ENCODE measurements around the gene PRRT3. TPM values are rescaled to one million over a fixed set of nuclear protein-coding genes. Genes with fewer than 3 reads are reported as not detected.
A peak's percentile ranks its signal among the peaks of the same experiment; 100 is the strongest.

Gene PRRT3
- total and polyA plus RNA-seq, 2 of the 8 experiments (the other 6 are each of a cell fraction or from before 2014, with no cell fraction given): 9.0 to 9.2 TPM

DNA sequence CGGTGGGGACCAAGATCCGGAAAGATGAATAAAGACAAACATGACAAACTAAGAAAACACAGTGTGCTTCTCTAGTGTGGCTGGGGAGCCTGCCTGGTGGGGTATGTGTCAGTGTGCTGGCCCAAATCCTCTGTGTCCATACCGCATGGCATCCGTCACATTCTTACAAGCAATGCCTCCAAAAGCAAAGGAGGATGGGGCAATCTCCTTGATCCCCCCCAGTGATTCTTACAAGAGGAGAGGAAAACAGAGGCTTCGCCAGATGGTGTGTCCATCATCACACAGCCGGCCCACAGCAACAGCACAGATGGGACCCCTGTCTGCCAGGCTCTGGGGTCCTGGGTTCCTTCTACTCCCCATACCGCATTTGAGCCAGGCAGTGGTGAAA, 35.9 kb downstream of the PRRT3 start:
- no peak overlapping the region for H3K27ac ChIP-seq (ENCODE audit: low read depth, low read length)
- H2BK20ac ChIP-seq (ENCODE audit: low read length): no peak overlapping the region
- 65% methylated on average over 5 of the region's 7 CpGs; no CpG with 5 or more reads in 1 of the 2 experiments for WGBS, 2 experiments (ENCODE audit: extremely low coverage in 1 of 2, insufficient coverage in 1 of 2, insufficient read length in 1 of 2, insufficient replicate concordance in 2 of 2, low coverage in 1 of 2, low lambda C conversion rate in 2 of 2, missing lambda C conversion rate in 1 of 2)
- H4K20me1 ChIP-seq (replicated peaks in 1 of 2; ENCODE audit: control insufficient read depth in 1 of 2, insufficient read depth in 2 of 2, low read length in 2 of 2): no peaks in the 10 kb centered on the region
- no peaks in the 10 kb centered on the region for H3K36me3 ChIP-seq (ENCODE audit: control insufficient read depth in 2 of 4, insufficient read depth in 4 of 4, low read length in 3 of 4)
- H3K18ac ChIP-seq (ENCODE audit: extremely low read depth, low read length): peak overlapping the region; percentile 88
- H3K14ac ChIP-seq (ENCODE audit: insufficient read length): no peak overlapping the region
- H4K8ac ChIP-seq (ENCODE audit: extremely low read depth, insufficient read depth, low read length): no peak overlapping the region; the same call in 1 of the 2 replicates
- H3K9ac ChIP-seq (replicated peaks in 1 of 4; ENCODE audit: extremely low read depth in 1 of 4, low read depth in 3 of 4, low read length in 3 of 4): no peak overlapping the region
- H2BK12ac ChIP-seq (ENCODE audit: low read depth, low read length): no peak overlapping the region; the same call in 1 of the 2 replicates
- DNase-seq (ENCODE audit: low read depth in 1 of 2, low spot score in 2 of 2) (no peak), FAIRE-seq (no peak)
- no peaks in the 10 kb centered on the region for H3K79me2 ChIP-seq (ENCODE audit: control insufficient read depth in 1 of 2, insufficient read depth in 2 of 2, low read length in 2 of 2)
- no peak overlapping the region for H2BK120ac ChIP-seq (replicated peaks; ENCODE audit: low read depth, low read length)
- peaks cover 10% of the 10 kb centered on the region; the same call in 1 of the 2 replicates for H3K23me2 ChIP-seq (ENCODE audit: low read depth, low read length)
- H3K4ac ChIP-seq (replicated peaks; ENCODE audit: insufficient read length, low read depth, low read length): peak overlapping the region; percentile 16
- H3K79me1 ChIP-seq (ENCODE audit: low read depth, low read length): no peaks in the 10 kb centered on the region
- H3K23ac ChIP-seq (ENCODE audit: insufficient read length): no peak overlapping the region
- no peak overlapping the region for H4K5ac ChIP-seq (ENCODE audit: insufficient read length, low read depth, low read length)
- no peak overlapping the region for H2AFZ ChIP-seq (ENCODE audit: low read length)
- H3K27me3 ChIP-seq (replicated peaks in 1 of 4; ENCODE audit: control insufficient read depth in 3 of 4, extremely low read depth in 1 of 4, insufficient read depth in 3 of 4, low read length in 3 of 4): peaks cover 0 to 18% (median 10%) of the 10 kb centered on the region in 4 experiments; a peak in 5 of 7 replicates
- no peak overlapping the region for H4K91ac ChIP-seq (replicated peaks; ENCODE audit: insufficient read length, low read length)
- peak overlapping the region; percentile 56 to 74 for H3K4me2 ChIP-seq (ENCODE audit: insufficient read depth in 1 of 2, low read depth in 2 of 2, low read length in 2 of 2)
- no peak overlapping the region for H3K56ac ChIP-seq (replicated peaks; ENCODE audit: insufficient read length, low read depth, low read length)
- H2BK5ac ChIP-seq (ENCODE audit: low read depth, low read length): no peak overlapping the region
- H2AK5ac ChIP-seq (ENCODE audit: low read depth, low read length): no peak overlapping the region
- peak overlapping the region; percentile 3; the same call in 1 of the 2 replicates for H2BK15ac ChIP-seq (ENCODE audit: low read length)
- H3K9me3 ChIP-seq (ENCODE audit: insufficient read depth in 2 of 2, low read depth in 1 of 2, low read length in 1 of 2): peaks cover 0 to 6% of the 10 kb centered on the region in 2 experiments; a peak in 2 of 4 replicates
- TF ChIP-seq TAF1 (IDR thresholded peaks at IDR 0.05; ENCODE audit: low read depth, low read length): no peak
- TF ChIP-seq RXRA (IDR thresholded peaks at IDR 0.05; ENCODE audit: insufficient read depth, low read depth, low read length): no peak
- TF ChIP-seq CBX8 (IDR thresholded peaks at IDR 0.05; ENCODE audit: borderline replicate concordance, low read depth, low read length): no peak
- TF ChIP-seq RBBP5 (IDR thresholded peaks at IDR 0.05; ENCODE audit: borderline replicate concordance, low read depth, low read length): no peak
- POLR2A ChIA-PET (ENCODE audit: partially characterized antibody): interaction anchor here (0.7 to 5.5 kb wide), 11 partner anchors 9 to 123 kb away, joined by 3 to 43 read pairs (median 7); partner anchors contain the start of genes ARPC4, CRELD1, IL17RE and JAGN1
- CTCF ChIA-PET (ENCODE audit: partially characterized antibody): interaction anchor here (1.0 to 9.1 kb wide), 7 partner anchors 11 to 97 kb away, joined by 3 to 76 read pairs (median 5); partner anchors contain the start of genes CRELD1 and IL17RE
- peak overlapping the region in 2 of 4 experiments; percentile 20 to 47; a peak in 4 of 8 replicates for H3K4me3 ChIP-seq (ENCODE audit: extremely low read depth in 1 of 4, insufficient read depth in 2 of 4, low read depth in 3 of 4, low read length in 4 of 4)
- peaks cover 0 to 20% (median 17%) of the 10 kb centered on the region in 4 experiments; a peak in 6 of 7 replicates for H3K4me1 ChIP-seq (replicated peaks in 1 of 4; ENCODE audit: control insufficient read depth in 3 of 4, insufficient read depth in 4 of 4, low read length in 3 of 4)

Measured in H1 (cell line).